ENCODE data around the gene KLHDC4.

The KLHDC4 gene

DNA sequence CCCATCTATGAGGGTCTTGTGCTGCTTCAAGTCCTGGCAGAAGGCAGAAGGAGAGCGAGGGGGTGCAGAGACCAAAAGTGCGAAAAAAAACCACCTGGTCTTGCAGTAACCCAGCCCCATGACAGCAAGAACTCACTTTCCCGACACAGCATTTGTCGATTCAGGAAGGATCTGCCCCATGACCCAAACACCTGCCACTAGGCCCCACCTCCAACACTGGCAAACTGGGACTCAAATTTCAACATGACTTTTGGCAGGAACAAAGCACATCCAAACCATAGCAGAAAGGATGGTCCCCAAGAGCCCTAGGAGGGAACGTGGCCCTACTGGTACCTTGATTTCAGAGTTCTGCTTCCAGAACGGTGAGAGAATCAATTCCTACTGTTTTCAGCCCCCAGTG, 34.7 kb upstream of the KLHDC4 start:
- H3K9ac ChIP-seq (ENCODE audit: low read length) = no peak overlapping the region
- no peak for TF ChIP-seq EZH2phosphoT487 (IDR thresholded peaks at IDR 0.05; ENCODE audit: low read length)
- no peak for TF ChIP-seq EZH2 (optimal IDR thresholded peaks at IDR 0.05; ENCODE audit: low read depth, low read length)
- no peak for TF ChIP-seq CTCF (IDR thresholded peaks at IDR 0.05; ENCODE audit: low read length)
- no peaks in the 10 kb centered on the region for H3K9me3 ChIP-seq (replicated peaks; ENCODE audit: insufficient read depth, low read length)
- no peaks in the 10 kb centered on the region for H3K36me3 ChIP-seq (replicated peaks; ENCODE audit: insufficient read depth, low read length)
- H3K9me2 ChIP-seq (replicated peaks; ENCODE audit: insufficient read depth, low read length) = no peaks in the 10 kb centered on the region
- no peaks in the 10 kb centered on the region for H3K27me3 ChIP-seq (replicated peaks; ENCODE audit: insufficient read depth, low read length)
- H3K4me2 ChIP-seq (ENCODE audit: low read depth, low read length) = no peak overlapping the region
- H3K27ac ChIP-seq (ENCODE audit: low read length) = no peak overlapping the region
- H3F3A ChIP-seq (ENCODE audit: insufficient read depth, low read length) = no peaks in the 10 kb centered on the region
- H4K20me1 ChIP-seq (ENCODE audit: insufficient read depth, low read length) = no peaks in the 10 kb centered on the region
- H3K4me1 ChIP-seq (ENCODE audit: low read length) = no peaks in the 10 kb centered on the region
- H2AFZ ChIP-seq (ENCODE audit: low read length) = no peak overlapping the region
- no peaks in the 10 kb centered on the region for H3K79me2 ChIP-seq (ENCODE audit: low read length)
- DNase-seq = no peak
- no peak overlapping the region for H3K4me3 ChIP-seq (ENCODE audit: low read length)

DNA sequence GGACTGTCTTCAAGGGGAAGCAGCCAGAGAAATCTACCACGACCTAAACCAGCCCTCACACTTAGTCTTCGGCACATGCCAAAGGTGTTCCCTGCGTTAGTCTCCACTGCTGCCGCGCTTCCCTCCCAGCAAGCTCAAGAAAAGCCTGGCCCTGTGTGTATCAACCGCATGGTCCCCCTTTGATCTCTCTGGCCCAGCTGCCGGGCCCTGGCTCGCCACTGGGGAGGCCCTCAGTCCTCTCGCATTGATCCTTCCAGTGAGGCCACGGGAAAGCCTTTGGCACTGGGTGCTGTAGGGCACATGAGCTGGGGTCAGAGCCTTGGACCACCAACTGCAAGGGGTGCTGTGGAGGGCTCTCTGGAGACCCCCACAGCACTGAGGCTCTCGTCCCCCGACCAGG, 29.6 kb upstream of the KLHDC4 start:
- no peak overlapping the region for H2AFZ ChIP-seq (ENCODE audit: low read length)
- no peaks in the 10 kb centered on the region for H4K20me1 ChIP-seq (ENCODE audit: insufficient read depth, low read length)
- H3K79me2 ChIP-seq (ENCODE audit: low read length) = no peaks in the 10 kb centered on the region
- no peaks in the 10 kb centered on the region for H3K9me3 ChIP-seq (replicated peaks; ENCODE audit: insufficient read depth, low read length)
- H3K4me1 ChIP-seq (ENCODE audit: low read length) = no peaks in the 10 kb centered on the region
- no peak overlapping the region for H3K4me3 ChIP-seq (ENCODE audit: low read length)
- no peak overlapping the region for H3K9ac ChIP-seq (ENCODE audit: low read length)
- H3K36me3 ChIP-seq (replicated peaks; ENCODE audit: insufficient read depth, low read length) = no peaks in the 10 kb centered on the region
- H3K27ac ChIP-seq (ENCODE audit: low read length) = no peak overlapping the region
- no peaks in the 10 kb centered on the region for H3F3A ChIP-seq (ENCODE audit: insufficient read depth, low read length)
- DNase-seq = no peak
- H3K27me3 ChIP-seq (replicated peaks; ENCODE audit: insufficient read depth, low read length) = no peaks in the 10 kb centered on the region
- H3K9me2 ChIP-seq (replicated peaks; ENCODE audit: insufficient read depth, low read length) = no peaks in the 10 kb centered on the region
- TF ChIP-seq CTCF (IDR thresholded peaks at IDR 0.05; ENCODE audit: low read length) (no peak), EZH2phosphoT487 (IDR thresholded peaks at IDR 0.05; ENCODE audit: low read length) (no peak), EZH2 (optimal IDR thresholded peaks at IDR 0.05; ENCODE audit: low read depth, low read length) (no peak)
- no peak overlapping the region for H3K4me2 ChIP-seq (ENCODE audit: low read depth, low read length)

DNA sequence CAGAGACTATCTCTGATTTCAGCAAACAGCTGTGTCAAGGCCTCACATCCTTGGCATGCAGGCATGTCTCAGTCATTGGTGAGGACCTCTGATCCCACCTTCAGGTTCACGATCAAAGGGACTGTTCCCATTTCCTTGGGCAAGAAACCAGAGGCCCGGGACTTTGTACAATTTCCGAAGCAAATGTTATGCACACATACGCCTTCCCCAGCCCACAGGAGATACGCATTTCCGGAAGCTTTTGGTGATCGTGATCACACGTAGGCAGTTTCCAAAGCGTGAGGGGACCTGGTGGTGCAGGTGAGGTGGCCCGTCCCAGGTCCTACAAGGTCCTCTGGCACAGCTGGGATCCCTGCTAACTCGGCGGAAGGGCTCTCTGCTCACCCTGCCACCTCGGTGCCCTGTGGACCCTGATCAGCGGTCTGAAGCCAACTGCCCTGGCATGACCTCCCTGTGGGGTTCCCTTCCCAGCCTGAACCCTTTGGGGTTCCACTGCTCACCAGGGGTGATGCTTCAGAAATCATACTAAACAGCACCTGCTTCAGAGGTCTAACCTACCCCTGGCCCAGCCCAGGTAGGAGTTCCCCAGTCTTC, 28.8 kb upstream of the KLHDC4 start:
- Histone ChIP-seq H3K9me3 (replicated peaks; ENCODE audit: insufficient read depth, low read length) (no peaks in the 10 kb centered on the region), H3K27ac (ENCODE audit: low read length) (no peak overlapping the region), H3K36me3 (replicated peaks; ENCODE audit: insufficient read depth, low read length) (no peaks in the 10 kb centered on the region), H4K20me1 (ENCODE audit: insufficient read depth, low read length) (no peaks in the 10 kb centered on the region), H3K79me2 (ENCODE audit: low read length) (no peaks in the 10 kb centered on the region), H3K27me3 (replicated peaks; ENCODE audit: insufficient read depth, low read length) (no peaks in the 10 kb centered on the region), H3K9ac (ENCODE audit: low read length) (no peak overlapping the region), H3K4me3 (ENCODE audit: low read length) (no peak overlapping the region), H3K4me1 (ENCODE audit: low read length) (no peaks in the 10 kb centered on the region), H2AFZ (ENCODE audit: low read length) (no peak overlapping the region), H3K4me2 (ENCODE audit: low read depth, low read length) (no peak overlapping the region), H3K9me2 (replicated peaks; ENCODE audit: insufficient read depth, low read length) (no peaks in the 10 kb centered on the region), H3F3A (ENCODE audit: insufficient read depth, low read length) (no peaks in the 10 kb centered on the region)
- TF ChIP-seq EZH2phosphoT487 (IDR thresholded peaks at IDR 0.05; ENCODE audit: low read length) = no peak
- TF ChIP-seq CTCF (IDR thresholded peaks at IDR 0.05; ENCODE audit: low read length) = no peak
- no peak for TF ChIP-seq EZH2 (optimal IDR thresholded peaks at IDR 0.05; ENCODE audit: low read depth, low read length)
- no peak for DNase-seq

All from MM.1S (cell line).